Neuronal stem cell (in vitro differentiated cells): ENCODE results near the gene PDE6G.
"Not testable (repeated sequence)": the region's sequence is repeated elsewhere in the genome, so short reads cannot be mapped to it uniquely, and the experiment has no call there.

Experiments used
- DNase-seq: peaks from one replicate; pipeline ENCODE4 v3.0.0-alpha.2; 2013; ENCODE audit warnings: low spot score
- H2AFZ ChIP-seq: one replicate; pipeline ENCODE4 v1.6.1; 2013; ENCODE audit warnings: mild to moderate bottlenecking, low read length, inconsistent platforms
- H2AK5ac ChIP-seq: 2 replicates; pipeline ENCODE4 v1.6.1; 2013; ENCODE audit warnings: low read depth, mild to moderate bottlenecking, inconsistent platforms, low read length, moderate library complexity, mixed read lengths
- H2BK120ac ChIP-seq: 2 replicates; pipeline ENCODE4 v1.6.1; 2013; ENCODE audit warnings: low read depth, mild to moderate bottlenecking, inconsistent platforms, low read length, moderate library complexity, mixed read lengths
- H2BK12ac ChIP-seq: one replicate; pipeline ENCODE4 v1.6.1; 2013; ENCODE audit warnings: low read length, inconsistent platforms
- H2BK15ac ChIP-seq: 2 replicates; pipeline ENCODE4 v1.6.1; 2013; ENCODE audit warnings: mild to moderate bottlenecking, low read length, inconsistent platforms, mixed read lengths
- H2BK5ac ChIP-seq: one replicate; pipeline ENCODE4 v1.6.1; 2013; ENCODE audit warnings: inconsistent platforms, mild to moderate bottlenecking, low read length, moderate library complexity
- H3K14ac ChIP-seq: one replicate; pipeline ENCODE4 v1.6.1; 2013; ENCODE audit warnings: low read length, inconsistent platforms
- H3K18ac ChIP-seq: 2 replicates; pipeline ENCODE4 v1.6.1; 2013; ENCODE audit warnings: low read length, inconsistent platforms
- H3K23ac ChIP-seq: 2 replicates; pipeline ENCODE4 v1.6.1; 2013; ENCODE audit warnings: low read depth, mild to moderate bottlenecking, mixed read lengths, low read length, inconsistent platforms; ENCODE audit not compliant: poor library complexity
- H3K27ac ChIP-seq: replicated peaks from 3 replicates; pipeline ENCODE4 v1.5.1; 2013; ENCODE audit warnings: low read length, inconsistent platforms
- H3K27me3 ChIP-seq, 3 experiments: 2 replicates each; pipeline ENCODE4 v1.6.1; 2013; ENCODE audit warnings: low read length in 3 of 3, mild to moderate bottlenecking in 2 of 3, inconsistent platforms in 1 of 3, low read depth in 1 of 3, mixed read lengths in 1 of 3, moderate library complexity in 1 of 3; ENCODE audit not compliant: control insufficient read depth in 3 of 3, insufficient read depth in 3 of 3
- H3K36me3 ChIP-seq, 2 donors: replicated peaks in 1 of 2; 2 replicates each; pipeline ENCODE4 v1.6.1; 2013; ENCODE audit warnings: low read length in 2 of 2; ENCODE audit not compliant: control insufficient read depth in 2 of 2, insufficient read depth in 2 of 2
- H3K4ac ChIP-seq: 2 replicates; pipeline ENCODE4 v1.6.1; 2013; ENCODE audit warnings: inconsistent platforms, mild to moderate bottlenecking, low read length, moderate library complexity
- H3K4me1 ChIP-seq, 2 donors: 1 replicate in 1 of 2; 2 replicates in 1 of 2; pipeline ENCODE4 v1.6.1; 2013; ENCODE audit warnings: low read length in 2 of 2, low read depth in 1 of 2; ENCODE audit not compliant: control insufficient read depth in 2 of 2, insufficient read depth in 1 of 2
- H3K4me2 ChIP-seq: one replicate; pipeline ENCODE4 v1.6.1; 2013; ENCODE audit warnings: mild to moderate bottlenecking, low read length, inconsistent platforms; ENCODE audit not compliant: insufficient read depth, poor library complexity, severe bottlenecking
- H3K4me3 ChIP-seq, 2 donors: 2 replicates each; pipeline ENCODE4 v1.5.1; 2013; ENCODE audit warnings: low read length in 2 of 2, mild to moderate bottlenecking in 2 of 2, inconsistent platforms in 1 of 2, moderate library complexity in 1 of 2
- H3K79me1 ChIP-seq: one replicate; pipeline ENCODE4 v1.6.1; 2013; ENCODE audit warnings: low read depth, mild to moderate bottlenecking, inconsistent platforms, low read length, moderate library complexity
- H3K9ac ChIP-seq: one replicate; pipeline ENCODE4 v1.6.1; 2013; ENCODE audit warnings: mild to moderate bottlenecking, low read depth, low read length, inconsistent platforms; ENCODE audit not compliant: poor library complexity
- H3K9me3 ChIP-seq, 2 donors: replicated peaks in 1 of 2; 2 replicates each; pipeline versions ENCODE3 to v1.6.1; 2013; ENCODE audit warnings: low read length in 2 of 2, mild to moderate bottlenecking in 2 of 2, inconsistent platforms in 1 of 2, low read depth in 1 of 2, mixed read lengths in 1 of 2, moderate library complexity in 1 of 2; ENCODE audit not compliant: control insufficient read depth in 2 of 2, insufficient read depth in 1 of 2
- H4K8ac ChIP-seq: one replicate; pipeline ENCODE4 v1.6.1; 2013; ENCODE audit warnings: low read depth, mild to moderate bottlenecking, inconsistent platforms, low read length, moderate library complexity
- H4K91ac ChIP-seq: one replicate; pipeline ENCODE4 v1.6.1; 2013; ENCODE audit warnings: low read length, low read depth, mild to moderate bottlenecking, inconsistent platforms; ENCODE audit not compliant: poor library complexity
- WGBS, 2 donors: extraction: QIAGEN DNeasy Blood & Tissue Kit; methylation state at CpG; one replicate each; pipeline ENCODE4 v1.1.7; 2013; ENCODE audit warnings: missing lambda C conversion rate in 2 of 2, mixed read lengths in 1 of 2; ENCODE audit not compliant: insufficient read length in 2 of 2, insufficient replicate concordance in 1 of 2; ENCODE audit errors: extremely low coverage in 2 of 2; 5-methylcytosine and 5-hydroxymethylcytosine counted together

Gene PDE6G

DNA sequence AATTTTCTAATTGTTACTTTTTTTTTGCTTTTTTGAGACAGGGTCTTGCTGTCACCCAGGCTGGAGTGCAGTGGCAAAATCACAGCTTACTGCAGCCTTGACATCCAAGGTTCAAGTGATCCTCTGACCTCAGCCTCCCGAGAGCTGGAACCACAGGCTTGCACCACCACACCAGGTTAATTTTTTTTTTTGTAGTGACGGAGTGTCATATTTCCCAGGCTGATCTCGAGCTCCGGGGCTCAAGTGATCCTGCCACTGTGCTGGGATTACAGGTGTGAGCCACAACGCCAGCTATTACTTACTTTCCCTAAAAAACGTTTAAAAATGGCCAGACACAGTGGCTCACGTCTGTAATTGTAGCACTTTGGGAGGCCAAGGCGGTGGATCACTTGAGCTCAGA lies 26.1 kb downstream of the PDE6G start:
- no peak overlapping the region for H2BK5ac ChIP-seq
- H3K9me3 ChIP-seq, result no peaks in the 10 kb centered on the region
- no peak overlapping the region for H3K18ac ChIP-seq
- no peak for DNase-seq
- no peak overlapping the region for H4K8ac ChIP-seq
- H2BK120ac ChIP-seq, result no peak overlapping the region
- H3K4me1 ChIP-seq, result no peaks in the 10 kb centered on the region
- no peak overlapping the region for H2AK5ac ChIP-seq
- no peak overlapping the region for H3K14ac ChIP-seq
- no peak overlapping the region for H3K23ac ChIP-seq
- no peak overlapping the region for H3K4me2 ChIP-seq
- H3K36me3 ChIP-seq, result peaks cover 13 to 64% of the 10 kb centered on the region in 2 donors
- no peak overlapping the region for H2BK15ac ChIP-seq
- H3K27ac ChIP-seq, result no peak overlapping the region
- no peak overlapping the region for H3K4me3 ChIP-seq
- no peak overlapping the region for H2AFZ ChIP-seq
- WGBS, 2 donors, result no CpG with 5 or more reads among the region's 8 CpGs
- no peak overlapping the region for H3K4ac ChIP-seq
- no peaks in the 10 kb centered on the region for H3K27me3 ChIP-seq
- no peak overlapping the region for H4K91ac ChIP-seq
- no peak overlapping the region for H2BK12ac ChIP-seq
- H3K79me1 ChIP-seq, result peaks cover 4% of the 10 kb centered on the region
- H3K9ac ChIP-seq, result no peak overlapping the region

DNA sequence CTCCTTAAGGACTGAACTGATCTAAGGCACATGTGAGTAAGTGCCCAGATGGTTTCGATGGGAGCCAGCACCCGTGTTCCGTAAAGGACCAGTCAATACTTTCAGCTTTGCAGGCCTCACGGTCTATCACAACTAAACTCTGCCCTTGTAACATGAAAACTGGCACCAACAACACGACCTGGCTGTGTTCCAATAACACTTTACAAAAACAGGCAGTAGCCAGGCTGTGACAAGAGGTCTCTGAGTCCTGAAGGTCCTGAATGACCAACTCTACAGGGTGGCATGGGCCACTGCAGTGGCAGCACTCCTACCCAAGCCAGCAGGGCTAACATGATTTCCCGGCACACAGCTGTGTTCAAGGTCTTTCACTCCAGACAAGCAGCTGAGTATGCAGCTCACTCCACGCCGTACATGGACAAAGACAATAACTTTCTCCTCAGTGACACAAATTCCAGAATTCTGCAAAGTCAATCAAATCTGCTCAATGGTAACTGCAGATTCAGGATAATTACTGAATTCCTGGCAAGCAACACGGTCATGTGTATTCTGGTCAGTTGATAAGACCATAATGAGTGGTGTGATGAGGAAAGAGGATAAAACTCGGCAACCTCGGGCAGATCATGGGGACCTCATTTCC lies 34.7 kb downstream of the PDE6G start:
- peaks cover 47 to 81% of the 10 kb centered on the region in 2 donors for H3K36me3 ChIP-seq

DNA sequence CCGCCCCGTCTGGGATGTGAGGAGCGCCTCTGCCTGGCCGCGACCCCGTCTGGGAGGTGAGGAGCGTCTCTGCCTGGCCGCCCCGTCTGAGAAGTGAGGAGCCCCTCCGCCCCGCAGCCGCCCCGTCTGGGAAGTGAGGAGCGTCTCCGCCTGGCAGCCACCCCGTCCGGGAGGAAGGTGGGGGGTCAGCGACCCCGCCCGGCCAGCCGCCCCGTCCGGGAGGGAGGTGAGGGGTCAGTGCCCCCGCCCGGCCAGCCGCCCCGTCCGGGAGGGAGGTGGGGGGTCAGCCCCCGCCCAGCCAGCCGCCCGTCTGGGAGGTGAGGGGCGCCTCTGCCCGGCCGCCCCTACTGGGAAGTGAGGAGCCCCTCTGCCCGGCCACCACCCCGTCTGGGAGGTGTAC lies 38.0 kb downstream of the PDE6G start:
- H4K91ac ChIP-seq, H3K14ac ChIP-seq, H3K9ac ChIP-seq, H3K27me3 ChIP-seq, H2BK5ac ChIP-seq, H3K23ac ChIP-seq, H3K4me3 ChIP-seq, H3K4me1 ChIP-seq, H3K27ac ChIP-seq, H2BK15ac ChIP-seq, H3K4me2 ChIP-seq, H3K79me1 ChIP-seq, H3K4ac ChIP-seq, H3K9me3 ChIP-seq, H2AK5ac ChIP-seq, H2AFZ ChIP-seq, H4K8ac ChIP-seq, H2BK12ac ChIP-seq, H3K18ac ChIP-seq, H2BK120ac ChIP-seq, DNase-seq: not testable (repeated sequence)
- WGBS, 2 donors, result no CpG with 5 or more reads among the region's 36 CpGs
- peaks cover 39 to 76% of the 10 kb centered on the region in 2 donors for H3K36me3 ChIP-seq

More for the DNA sequence above, 34.7 kb downstream of the PDE6G start:
- Histone ChIP-seq H2AK5ac (no peak overlapping the region), H3K9ac (no peak overlapping the region), H2BK15ac (no peak overlapping the region), H3K18ac (no peak overlapping the region), H3K23ac (no peak overlapping the region), H3K14ac (no peak overlapping the region), H4K8ac (no peak overlapping the region), H2BK120ac (no peak overlapping the region), H2BK5ac (no peak overlapping the region), H2AFZ (no peak overlapping the region), H3K9me3 (peaks cover 7 to 9% of the 10 kb centered on the region in 2 donors), H4K91ac (no peak overlapping the region), H3K27me3 (no peaks in the 10 kb centered on the region), H3K4ac (no peak overlapping the region), H3K79me1 (peaks cover 6% of the 10 kb centered on the region), H3K4me2 (no peak overlapping the region), H2BK12ac (no peak overlapping the region), H3K4me1 (no peaks in the 10 kb centered on the region), H3K27ac (no peak overlapping the region), H3K4me3 (no peak overlapping the region)
- no peak for DNase-seq
- WGBS, 2 donors, result no CpG with 5 or more reads among the region's 11 CpGs

DNA sequence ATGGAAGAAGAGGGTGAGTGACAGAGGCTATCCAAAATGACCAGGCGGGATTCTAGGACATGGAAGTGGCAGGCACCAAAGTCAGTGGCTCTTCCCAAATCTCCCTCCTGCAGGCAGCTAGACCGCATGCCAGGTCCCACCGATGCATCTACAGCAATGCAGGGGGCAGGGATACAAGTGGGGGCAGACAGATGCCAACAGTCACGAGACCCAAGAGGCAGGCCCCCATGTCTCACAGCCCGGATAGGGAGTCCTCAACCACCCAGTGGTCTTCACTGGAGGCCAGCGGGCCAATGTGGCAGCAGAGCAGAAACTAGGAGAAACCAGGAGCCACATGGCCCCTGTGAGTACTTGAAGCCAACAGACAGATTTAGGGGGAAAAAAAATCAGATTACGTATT lies 39.5 kb downstream of the PDE6G start:
- H3K4me2 ChIP-seq, result no peak overlapping the region
- H3K36me3 ChIP-seq, result peaks cover 45 to 77% of the 10 kb centered on the region in 2 donors

More for the DNA sequence above, 39.5 kb downstream of the PDE6G start:
- Histone ChIP-seq H2BK120ac (no peak overlapping the region), H3K27ac (no peak overlapping the region), H3K9me3 (peaks cover 3 to 7% of the 10 kb centered on the region in 2 donors), H3K14ac (no peak overlapping the region), H2BK15ac (no peak overlapping the region), H3K4me1 (no peaks in the 10 kb centered on the region), H2AFZ (no peak overlapping the region), H4K91ac (no peak overlapping the region), H2AK5ac (no peak overlapping the region), H3K9ac (no peak overlapping the region), H3K4ac (no peak overlapping the region), H4K8ac (no peak overlapping the region), H2BK12ac (no peak overlapping the region), H3K79me1 (peaks cover 5% of the 10 kb centered on the region), H3K4me3 (peak overlapping the region in 1 of 2 donors; percentile 19), H3K18ac (no peak overlapping the region), H3K23ac (no peak overlapping the region), H3K27me3 (no peaks in the 10 kb centered on the region), H2BK5ac (no peak overlapping the region)
- DNase-seq, result no peak
- no CpG with 5 or more reads among the region's 7 CpGs for WGBS, 2 donors
